HT1080 (cell line): ENCODE results near the gene HOXC9. TPM values are rescaled to one million over a fixed set of nuclear protein-coding genes. Genes with fewer than 3 reads are reported as not detected.

ENCODE experiments used
- DNase-seq: peaks from one replicate; pipeline ENCODE4 v3.0.0-alpha.2; 2015; ENCODE audit warnings: low read depth
- polyA plus RNA-seq, 2 experiments: library from polyadenylated mRNA; depleted of rRNA; stranded (reverse); fragments of >200 nt; gene quantifications; 2 replicates each; pipeline ENCODE4 v1.2.3, GENCODE V29; 2015
- total RNA-seq: library from RNA; depleted of rRNA; stranded (reverse); fragments of >200 nt; shearing (Covaris generic); gene quantifications from 2 replicates; pipeline ENCODE4 v1.2.3, GENCODE V29; 2014; rRNA removed

The HOXC9 gene
- total RNA-seq, result 9.7 and 12.2 TPM in 2 replicates
- polyA plus RNA-seq (2015; cell fraction: cytosol; rRNA removed), result 5.6 and 7.5 TPM in 2 replicates
- polyA plus RNA-seq (2015; cell fraction: nucleus; rRNA removed), result 6.2 and 6.7 TPM in 2 replicates

DNA sequence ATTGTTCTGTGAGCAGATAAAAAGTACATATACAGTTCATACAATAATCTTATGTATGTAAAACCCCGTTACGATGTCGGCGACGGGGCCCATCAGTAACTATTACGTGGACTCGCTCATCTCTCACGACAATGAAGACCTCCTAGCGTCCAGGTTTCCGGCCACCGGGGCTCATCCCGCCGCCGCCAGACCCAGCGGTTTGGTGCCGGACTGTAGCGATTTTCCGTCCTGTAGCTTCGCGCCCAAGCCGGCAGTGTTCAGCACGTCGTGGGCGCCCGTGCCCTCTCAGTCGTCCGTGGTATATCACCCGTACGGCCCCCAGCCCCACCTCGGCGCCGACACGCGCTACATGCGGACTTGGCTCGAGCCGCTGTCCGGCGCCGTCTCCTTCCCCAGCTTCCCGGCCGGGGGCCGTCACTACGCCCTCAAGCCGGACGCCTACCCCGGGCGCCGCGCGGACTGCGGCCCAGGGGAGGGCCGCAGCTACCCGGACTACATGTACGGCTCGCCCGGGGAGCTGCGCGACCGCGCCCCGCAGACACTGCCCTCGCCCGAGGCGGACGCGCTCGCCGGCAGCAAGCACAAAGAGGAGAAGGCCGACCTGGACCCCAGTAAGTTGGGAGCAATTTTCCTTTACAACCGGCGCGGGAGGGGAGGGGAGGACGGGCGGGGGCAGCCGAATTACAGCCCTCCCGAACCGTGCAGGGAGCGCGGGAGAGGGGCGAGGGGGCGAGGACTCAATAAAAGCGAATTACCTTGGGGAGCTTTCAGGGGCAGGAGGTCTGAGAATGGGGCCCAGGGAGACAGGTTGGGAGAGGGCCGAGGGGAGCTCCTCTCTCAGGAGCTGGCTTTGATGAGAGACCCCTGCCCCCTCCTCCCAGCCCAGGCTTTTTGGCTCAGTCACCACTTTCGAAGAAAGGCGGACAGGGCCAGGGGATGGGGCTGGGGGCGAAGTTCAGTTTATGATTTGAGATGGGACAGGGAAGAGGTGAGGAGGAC, at the start of gene HOXC9:
TSS of gene HOXC9 (plus strand) at position 46 of the 999 bp plus-strand sequence. CDS start at position 74, 28 bp downstream.
- no peak for DNase-seq

DNA sequence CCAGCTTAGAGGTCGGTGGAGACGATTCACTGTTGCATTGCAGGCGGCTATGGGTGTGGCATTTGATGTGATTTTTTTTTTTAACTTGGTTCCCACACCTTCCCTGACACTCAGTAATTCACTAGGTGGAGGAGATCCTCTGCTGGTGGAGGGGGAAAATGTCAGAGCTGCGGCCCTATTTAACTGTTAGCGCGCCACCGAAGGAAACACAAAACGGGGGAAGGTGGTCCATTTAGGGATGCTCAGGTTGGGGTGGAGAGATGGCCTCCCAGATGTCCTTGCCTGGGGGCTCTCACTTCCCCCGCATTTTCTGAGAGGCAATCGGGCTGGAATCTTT, 49.6 kb upstream of the HOXC9 start:
- DNase-seq, result no peak

- DNase-seq, result no peak
Measured at GRCh38 chr12:53950789-53951576, 49.0 kb upstream of the HOXC9 start.

DNA sequence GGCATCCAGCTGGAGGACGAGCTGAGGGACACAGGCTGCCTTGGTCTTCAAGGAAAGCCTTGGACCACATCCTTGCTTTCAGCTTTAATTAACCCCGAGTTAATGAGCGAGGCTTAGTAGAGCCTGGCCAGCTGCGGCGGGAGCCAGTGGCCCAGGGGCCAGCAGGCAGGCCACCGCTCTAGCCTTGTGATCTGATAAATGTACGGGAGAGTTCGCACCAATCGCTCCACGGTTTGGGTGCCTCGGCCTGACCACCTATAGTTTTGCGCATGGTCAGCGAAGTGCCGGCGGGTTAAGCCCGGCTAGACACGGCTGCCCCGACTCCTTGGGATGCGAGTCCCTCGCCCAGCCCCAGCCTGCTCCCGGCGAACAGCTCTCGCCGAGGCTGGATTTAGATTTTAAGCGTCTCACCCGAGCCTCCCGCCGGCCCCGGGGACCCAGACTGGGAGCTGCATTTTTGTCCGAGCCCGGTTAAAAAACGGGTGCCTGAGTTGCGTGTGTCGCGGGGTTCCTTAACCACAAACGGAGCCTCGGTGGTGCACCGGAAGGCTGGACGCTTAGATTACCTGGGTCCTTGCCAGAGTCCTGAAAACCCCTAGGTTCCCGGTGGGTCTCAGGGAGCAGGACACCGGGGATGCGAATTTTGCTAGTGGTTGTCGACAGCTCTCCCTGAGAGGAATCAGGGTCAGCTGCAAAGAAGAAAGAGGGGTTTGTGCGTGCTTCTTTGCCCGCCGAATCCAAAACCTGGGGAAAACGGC, 48.2 kb upstream of the HOXC9 start:
- DNase-seq, result no peak

GRCh38 chr12:53952335-53952694, 47.6 kb upstream of the HOXC9 start:
- DNase-seq, result no peak

DNA sequence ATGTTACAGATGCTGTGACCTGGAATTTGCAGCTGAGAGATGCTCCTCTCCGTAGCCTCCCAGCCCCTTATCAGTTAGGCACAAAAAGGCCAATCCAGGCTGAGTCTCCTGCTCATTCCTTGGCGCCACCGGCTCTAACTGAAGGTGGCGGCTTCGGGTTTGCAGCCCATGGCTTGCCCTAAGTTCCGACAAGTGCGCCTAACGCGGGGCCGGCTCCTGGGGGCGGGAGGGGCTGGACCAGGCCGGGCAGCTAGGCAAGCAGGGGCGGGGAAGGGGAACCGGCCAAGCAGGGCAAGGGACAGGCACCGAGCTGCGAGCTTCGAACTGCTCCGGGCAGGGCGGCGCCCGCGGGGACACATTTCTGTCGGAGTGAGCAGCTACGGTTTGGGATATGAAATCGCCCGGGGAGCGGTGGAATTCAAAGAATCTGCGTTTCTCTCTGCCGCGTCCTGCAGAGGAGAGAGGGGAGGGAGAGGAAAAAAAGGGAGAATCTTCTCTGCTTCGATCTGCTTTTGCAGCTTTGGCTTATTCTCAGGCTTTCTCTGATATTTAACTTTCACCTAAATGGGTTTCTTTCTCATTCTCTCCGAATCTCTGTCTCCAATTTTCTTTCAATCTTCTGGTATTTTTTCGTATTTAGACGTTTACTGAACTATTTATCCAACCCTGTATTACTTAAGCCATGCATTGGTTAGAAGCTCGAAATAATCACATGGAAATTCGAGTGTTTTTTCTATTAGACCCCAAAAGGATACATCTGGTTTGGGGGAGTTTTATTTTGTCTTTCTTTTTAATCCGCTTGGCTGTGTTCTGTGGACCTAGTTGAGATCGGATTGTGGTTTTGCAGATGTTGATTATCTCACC, 46.9 kb upstream of the HOXC9 start:
- no peak for DNase-seq

DNA sequence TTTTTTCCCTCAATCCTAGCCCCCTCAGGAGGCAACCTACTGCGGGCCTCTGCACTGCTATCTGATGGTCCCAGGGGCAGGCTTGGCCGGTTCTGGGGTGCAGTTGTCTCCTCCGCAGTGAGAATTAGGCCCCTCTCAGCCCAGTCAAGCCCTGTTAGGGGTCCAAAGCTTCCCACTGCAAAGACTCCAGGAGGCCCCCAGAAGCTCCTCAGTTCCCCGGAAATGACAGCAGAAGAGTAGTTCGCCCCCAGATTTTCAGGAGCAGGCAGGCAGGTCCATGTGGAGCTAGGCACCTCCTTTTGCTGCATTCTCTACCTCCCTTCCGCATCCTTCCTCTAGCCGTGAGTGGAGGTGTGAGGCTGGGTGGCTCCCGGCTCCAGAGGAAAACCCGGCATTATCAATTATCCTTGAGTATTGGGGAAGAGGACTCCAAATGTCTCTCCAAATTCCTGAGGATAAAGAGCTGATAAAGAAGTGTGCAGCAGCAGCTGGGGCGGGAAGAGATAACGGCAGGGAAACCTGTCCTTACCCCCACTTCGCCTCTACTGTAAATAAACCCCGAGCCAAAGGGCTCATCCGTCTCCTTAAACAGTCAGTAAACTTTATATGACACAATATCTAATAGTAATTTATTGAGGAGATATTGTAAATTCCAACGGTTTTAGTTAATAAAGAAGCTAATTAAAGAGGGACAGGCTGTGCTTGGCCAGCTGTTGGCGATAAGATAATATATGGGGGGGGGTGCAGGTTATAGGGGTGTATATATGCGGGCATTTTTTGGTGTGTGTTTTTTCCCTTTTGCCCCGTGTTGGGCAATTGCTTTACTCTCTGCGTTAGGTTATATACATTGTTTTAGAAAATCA, 45.9 kb upstream of the HOXC9 start:
- no peak for DNase-seq

DNA sequence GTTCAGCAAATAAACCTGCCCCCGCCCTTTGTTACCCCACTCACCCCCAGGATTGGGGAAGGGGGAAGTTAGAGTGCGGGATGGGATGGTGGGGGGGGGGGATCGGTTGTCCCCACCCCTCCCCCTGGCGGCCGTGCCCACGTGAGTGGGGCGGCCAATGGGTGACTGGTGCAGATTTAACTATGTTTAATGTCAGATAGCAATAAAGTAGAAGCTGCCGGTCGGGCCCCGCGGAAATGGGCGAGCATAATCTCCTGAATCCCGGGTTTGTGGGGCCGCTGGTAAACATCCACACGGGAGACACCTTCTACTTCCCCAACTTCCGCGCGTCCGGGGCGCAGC, 45.3 kb upstream of the HOXC9 start, which contains the start of gene HOXC12:
TSS of gene HOXC12 (plus strand) at position 210 of the 342 bp plus-strand sequence. CDS start at position 237, 27 bp downstream.
- DNase-seq, result no peak

GRCh38 chr12:53955036-53955775, 44.8 kb upstream of the HOXC9 start:
- DNase-seq, result no peak

DNA sequence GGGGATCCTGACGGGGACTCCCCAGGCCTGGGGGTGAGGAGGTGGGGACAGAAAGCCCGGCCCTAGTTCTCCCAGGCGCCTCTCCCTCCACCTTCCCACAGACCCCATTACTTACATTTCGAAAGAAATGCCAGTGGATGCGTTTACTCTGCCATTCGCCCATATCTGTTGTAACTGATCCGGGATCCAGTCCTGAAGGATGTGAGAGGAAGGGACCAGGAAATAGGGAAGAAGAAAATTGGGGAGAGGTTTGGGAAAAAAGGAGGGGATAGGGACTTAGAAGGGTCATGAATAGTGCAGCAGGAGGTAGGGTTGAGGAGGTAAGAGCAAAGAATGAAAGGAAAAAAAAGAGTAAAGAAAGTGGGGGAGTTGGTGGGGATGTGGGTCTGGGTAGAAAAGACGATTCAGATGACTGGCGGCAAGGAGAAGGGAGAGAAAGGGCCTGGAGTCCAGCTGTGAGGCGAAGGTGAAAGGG, 44.1 kb upstream of the HOXC9 start:
- no peak for DNase-seq

- no peak for DNase-seq
Measured at GRCh38 chr12:53956251-53956887, 43.6 kb upstream of the HOXC9 start.

DNA sequence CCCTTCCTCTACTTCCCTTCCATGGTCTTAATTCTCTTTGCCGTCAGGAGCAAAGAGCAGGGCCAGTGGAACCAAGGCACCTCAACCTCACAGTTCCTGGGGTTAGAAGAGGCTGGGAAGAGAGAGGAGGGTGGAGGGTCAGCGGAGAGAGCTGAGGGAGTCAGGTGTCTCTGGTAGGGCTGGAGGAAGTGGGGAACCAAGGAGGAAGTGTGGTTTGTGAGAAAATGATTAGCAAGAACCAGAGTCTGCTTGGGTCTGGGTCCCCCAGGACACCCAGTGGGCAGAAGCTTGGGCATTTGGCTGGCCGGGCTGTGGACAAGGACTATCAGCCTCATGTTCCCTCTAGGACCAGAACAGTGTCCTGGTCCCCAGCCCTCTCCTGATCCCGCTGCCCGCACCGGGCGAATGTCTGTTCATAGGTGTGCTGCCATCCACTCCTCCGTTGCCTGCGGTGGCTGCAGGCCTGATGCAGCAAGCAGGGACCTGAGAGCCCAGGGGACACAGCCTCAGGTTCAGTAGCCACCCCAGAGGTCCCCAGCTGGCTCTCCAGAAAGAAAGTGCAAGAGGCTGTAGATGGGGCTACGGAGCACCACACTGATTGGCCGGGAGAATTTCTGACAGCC, 42.9 kb upstream of the HOXC9 start:
- DNase-seq, result no peak

- no peak for DNase-seq
Measured at GRCh38 chr12:53958128-53958527, 41.8 kb upstream of the HOXC9 start.

DNA sequence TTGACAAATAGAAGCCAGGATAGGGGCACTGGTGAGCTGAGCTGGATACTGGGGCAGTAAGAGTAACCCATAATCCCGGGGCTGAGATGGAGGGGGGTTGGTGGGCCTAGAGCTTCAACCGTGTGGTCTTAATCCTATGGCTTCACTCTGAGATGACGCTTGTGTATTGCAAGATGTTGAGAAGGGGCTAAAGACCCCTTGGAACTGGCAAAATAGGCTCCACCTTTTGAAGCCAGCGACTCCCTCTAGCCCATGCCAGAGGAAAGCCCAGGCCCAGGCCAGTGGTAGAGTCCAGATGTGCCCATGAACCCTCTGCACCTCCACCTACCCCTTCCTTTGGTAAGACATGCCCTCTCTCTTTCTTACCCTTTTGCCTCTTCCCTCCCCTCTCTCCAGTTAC, 40.6 kb upstream of the HOXC9 start:
- DNase-seq, result no peak

DNA sequence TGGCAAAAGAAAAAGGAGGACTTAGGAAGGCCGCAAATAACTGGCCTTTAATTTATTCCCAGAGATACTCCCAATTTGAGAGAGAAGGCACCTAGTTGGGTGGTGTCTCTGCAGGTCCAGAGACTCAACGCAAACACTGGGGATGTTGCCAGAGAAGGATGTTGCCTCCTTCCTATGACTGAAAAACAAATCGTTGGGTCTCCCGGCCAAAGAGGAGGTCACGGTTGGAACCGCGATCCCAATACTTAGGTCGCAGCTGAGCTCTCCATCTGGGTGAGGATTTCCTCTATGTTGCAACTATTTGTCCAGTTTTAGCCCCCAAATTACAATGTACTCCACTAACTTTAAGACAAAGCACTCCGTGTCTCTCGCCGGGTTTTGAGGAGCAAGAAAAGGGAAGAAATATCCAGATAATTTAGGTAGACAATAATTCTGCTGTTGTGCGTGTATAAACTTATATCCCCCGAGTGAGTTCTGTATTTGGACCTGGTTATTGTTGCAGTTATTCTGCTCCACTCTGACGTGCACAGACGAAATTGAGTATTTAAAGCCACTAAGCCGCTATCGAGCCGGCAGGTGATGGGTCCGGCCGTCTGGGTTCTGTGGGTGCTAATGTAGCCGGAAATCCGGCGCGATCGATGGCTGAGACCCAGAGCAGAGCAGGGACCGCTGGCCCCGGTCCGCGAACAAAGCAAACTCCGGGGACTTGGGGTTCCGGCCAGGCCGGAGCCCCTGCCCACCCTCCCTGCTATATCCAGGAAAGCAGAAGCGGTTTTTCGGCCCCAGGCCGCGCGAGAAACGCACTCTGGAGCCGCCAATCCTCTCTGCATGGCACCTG, 39.6 kb upstream of the HOXC9 start:
- no peak for DNase-seq

DNA sequence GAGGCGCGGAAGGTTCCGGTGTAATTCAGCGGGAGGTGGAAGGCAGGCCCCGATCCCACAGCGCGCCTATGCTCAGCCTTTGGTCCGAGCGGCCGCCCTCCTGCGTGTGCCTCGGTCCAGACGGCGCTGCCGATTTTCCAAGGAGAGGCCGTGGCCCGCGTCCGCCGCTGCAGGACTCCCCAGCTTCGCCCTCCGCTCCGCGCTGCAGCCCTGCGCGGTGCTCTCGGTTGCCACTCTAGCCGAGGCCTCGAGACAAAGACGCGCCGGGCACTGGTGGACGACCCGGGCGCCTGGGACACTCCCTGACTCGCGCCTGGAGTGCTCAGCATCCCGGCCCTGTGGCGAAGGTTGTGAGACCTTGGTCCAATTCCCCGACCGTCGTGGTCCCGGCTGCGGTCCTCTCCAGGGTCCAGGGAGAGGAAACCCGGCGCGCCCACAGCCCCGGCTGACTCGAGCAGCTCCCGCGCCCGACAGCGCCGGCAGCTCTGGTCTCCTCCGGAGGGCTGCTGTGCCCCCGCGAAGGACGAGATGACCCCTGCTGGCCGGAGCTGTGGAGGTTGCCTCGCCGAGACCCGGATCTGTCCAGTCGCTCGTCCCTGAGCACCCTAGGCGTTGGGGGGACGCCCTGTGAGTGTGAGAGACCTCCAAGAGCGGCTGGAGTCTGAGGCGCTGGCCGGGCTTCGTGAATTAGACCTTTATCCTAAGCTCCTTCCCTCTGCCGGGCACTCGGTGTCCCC, 38.8 kb upstream of the HOXC9 start:
- no peak for DNase-seq
